Measurements from ENCODE around the gene FIG4. TPM values are rescaled to one million over a fixed set of nuclear protein-coding genes. Genes with fewer than 3 reads are reported as not detected.
"Not testable (repeated sequence)": the region's sequence is repeated elsewhere in the genome, so short reads cannot be mapped to it uniquely, and the experiment has no call there.

FIG4 gene
- total and polyA plus RNA-seq, 8 donors = 18.0 to 24.5 (median 19.0) TPM

GRCh38 chr6:109718991-109719390 lies 27.9 kb downstream of the FIG4 start:
- Histone ChIP-seq H3K36me3 (peaks cover 0 to 42% of the 10 kb centered on the region in 2 donors), H3K9me3 (no peaks in the 10 kb centered on the region), H3K4me3 (no peak overlapping the region), H3K4me1 (peaks cover 0 to 4% of the 10 kb centered on the region in 2 donors), H3K27me3 (no peaks in the 10 kb centered on the region), H3K27ac (no peak overlapping the region)
- ATAC-seq (no peak), DNase-seq (no peak)
- intact Hi-C loops (cut with DNase I) = no loop called here
- no peak for TF ChIP-seq CTCF (IDR thresholded peaks at IDR 0.05)

GRCh38 chr6:109720311-109720710 lies 29.2 kb downstream of the FIG4 start:
- peaks cover 0 to 4% of the 10 kb centered on the region in 2 donors for H3K9me3 ChIP-seq
- no peak overlapping the region for H3K4me3 ChIP-seq
- no peak for TF ChIP-seq CTCF (IDR thresholded peaks at IDR 0.05)
- H3K4me1 ChIP-seq = peaks cover 0 to 4% of the 10 kb centered on the region in 2 donors
- no peak overlapping the region for H3K27ac ChIP-seq
- intact Hi-C loops (cut with DNase I) = no loop called here
- ATAC-seq (no peak), DNase-seq (no peak)
- H3K36me3 ChIP-seq = peaks cover 0 to 48% of the 10 kb centered on the region in 2 donors
- no peaks in the 10 kb centered on the region for H3K27me3 ChIP-seq

DNA sequence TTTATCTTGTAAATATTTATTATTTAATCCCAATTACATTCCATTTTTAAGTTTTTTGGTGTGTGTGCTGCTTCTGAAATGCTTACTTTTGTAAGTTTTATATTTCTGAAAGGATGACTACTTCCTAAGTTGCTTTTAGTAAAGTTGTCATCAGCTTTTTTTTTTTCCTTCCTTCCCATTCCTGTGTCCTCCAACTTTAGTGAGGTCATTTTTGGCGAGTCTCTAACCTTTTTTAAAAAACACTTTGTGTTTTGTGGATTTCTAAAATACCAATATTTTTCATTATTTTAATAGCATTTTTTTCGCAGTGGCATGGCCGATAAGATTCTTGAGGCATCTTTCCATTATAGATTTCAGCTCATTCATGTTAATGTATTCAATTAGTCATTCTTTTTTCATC lies 30.9 kb downstream of the FIG4 start:
- Histone ChIP-seq H3K9me3 (peaks cover 0 to 4% of the 10 kb centered on the region in 2 donors), H3K4me3 (no peak overlapping the region), H3K4me1 (peaks cover 0 to 4% of the 10 kb centered on the region in 2 donors), H3K27me3 (no peaks in the 10 kb centered on the region), H3K27ac (no peak overlapping the region), H3K36me3 (peaks cover 0 to 40% of the 10 kb centered on the region in 2 donors)
- ATAC-seq (no peak), DNase-seq (no peak)
- intact Hi-C loops (cut with DNase I) = no loop called here
- no peak for TF ChIP-seq CTCF (IDR thresholded peaks at IDR 0.05)

DNA sequence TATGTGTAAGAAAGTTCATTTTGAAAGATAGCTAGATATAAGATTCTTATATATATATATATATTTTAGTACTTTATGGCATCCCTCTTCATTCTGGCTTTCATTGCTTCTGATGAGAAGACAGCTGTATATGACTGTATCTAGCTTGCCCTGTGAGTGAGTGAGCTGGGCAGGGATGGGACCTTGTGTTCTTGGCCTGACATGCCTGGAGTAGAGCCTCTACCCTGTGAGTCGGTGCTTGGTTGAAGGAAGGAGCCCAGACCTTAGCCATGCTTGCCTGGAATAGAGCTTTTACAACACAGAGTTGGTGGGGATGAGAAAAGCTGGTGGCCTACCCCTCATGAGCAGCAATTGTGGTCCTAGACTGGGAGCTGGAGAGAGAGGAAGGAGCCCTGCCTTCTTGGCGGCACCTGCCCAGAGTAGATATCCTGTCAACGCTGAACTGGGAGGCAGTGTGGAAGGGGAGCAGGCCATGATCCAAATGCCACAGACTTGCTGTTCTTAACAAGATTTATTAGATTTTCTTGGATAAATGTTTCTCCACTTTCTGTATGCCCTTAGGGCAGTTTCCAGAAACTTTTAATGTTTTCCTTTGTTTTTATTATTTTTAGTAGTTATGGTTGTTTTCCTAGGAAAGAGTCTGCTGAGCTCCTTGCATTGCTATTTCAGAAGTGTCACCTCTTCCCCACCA lies 31.6 kb downstream of the FIG4 start:
- peaks cover 0 to 36% of the 10 kb centered on the region in 2 donors for H3K36me3 ChIP-seq
- TF ChIP-seq CTCF (IDR thresholded peaks at IDR 0.05) = no peak
- peaks cover 0 to 4% of the 10 kb centered on the region in 2 donors for H3K9me3 ChIP-seq
- peaks cover 0 to 4% of the 10 kb centered on the region in 2 donors for H3K4me1 ChIP-seq
- DNase-seq = no peak
- no peak overlapping the region for H3K4me3 ChIP-seq
- no peaks in the 10 kb centered on the region for H3K27me3 ChIP-seq
- intact Hi-C loops (cut with DNase I) = no loop called here
- no peak for ATAC-seq
- H3K27ac ChIP-seq = no peak overlapping the region

DNA sequence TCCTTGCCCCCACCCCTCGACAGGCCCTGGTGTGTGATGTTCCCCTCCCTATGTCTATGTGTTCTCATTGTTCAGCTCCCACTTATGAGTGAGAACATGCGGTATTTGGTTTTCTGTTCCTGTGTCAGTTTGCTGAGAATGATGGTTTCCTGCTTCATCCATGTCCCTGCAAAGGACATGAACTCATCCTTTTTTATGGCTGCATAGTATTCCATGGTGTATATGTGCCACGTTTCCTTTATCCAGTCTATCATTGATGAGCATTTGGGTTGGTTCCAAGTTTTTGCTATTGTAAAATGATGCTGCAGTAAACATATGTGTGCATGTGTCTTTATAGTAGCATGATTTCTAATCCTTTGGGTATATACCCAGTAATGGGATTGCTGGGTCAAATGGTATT lies 34.2 kb downstream of the FIG4 start:
- H3K27ac ChIP-seq, DNase-seq: not testable (repeated sequence)

More for the DNA sequence above, 34.2 kb downstream of the FIG4 start:
- ATAC-seq; H3K9me3 ChIP-seq; H3K4me1 ChIP-seq; intact Hi-C loops (cut with DNase I); H3K4me3 ChIP-seq; H3K27me3 ChIP-seq: not testable (repeated sequence)
- peaks cover 0 to 30% of the 10 kb centered on the region in 2 donors for H3K36me3 ChIP-seq

All from left lung (tissue), 10 donors.